DMS 273 treated with DMSO at 0.1 percent for 48 hours (cell line): ENCODE data around the gene FOXP4.

ENCODE experiments used
- DNase-seq: peaks from one replicate; lab custom pipeline; 2025; lab: John Stamatoyannopoulos, UW

The FOXP4 gene

GRCh38 chr6:41522780-41523548 lies 23.2 kb upstream of the FOXP4 start:
- DNase-seq, result no peak

- no peak for DNase-seq
Measured at GRCh38 chr6:41523915-41524633, 22.1 kb upstream of the FOXP4 start.

GRCh38 chr6:41524634-41525011 lies 21.6 kb upstream of the FOXP4 start:
- no peak for DNase-seq

- DNase-seq, result no peak
Measured at GRCh38 chr6:41527721-41528408, 18.3 kb upstream of the FOXP4 start.

- DNase-seq, result no peak
Measured at GRCh38 chr6:41528409-41528963, 17.7 kb upstream of the FOXP4 start.

- no peak for DNase-seq
Measured at GRCh38 chr6:41529049-41529448, 17.1 kb upstream of the FOXP4 start.

GRCh38 chr6:41529970-41530369 lies 16.2 kb upstream of the FOXP4 start:
- no peak for DNase-seq

GRCh38 chr6:41530476-41530875 lies 15.7 kb upstream of the FOXP4 start:
- no peak for DNase-seq

GRCh38 chr6:41531016-41531415 lies 15.2 kb upstream of the FOXP4 start:
- no peak for DNase-seq

GRCh38 chr6:41531591-41532582 lies 14.3 kb upstream of the FOXP4 start:
- peak; percentile 65 for DNase-seq

GRCh38 chr6:41535766-41536165 lies 10.4 kb upstream of the FOXP4 start:
- DNase-seq, result no peak

- peak; percentile 58 for DNase-seq
Measured at GRCh38 chr6:41536795-41537758, 9.1 kb upstream of the FOXP4 start.

GRCh38 chr6:41538556-41539182 lies 7.5 kb upstream of the FOXP4 start:
- DNase-seq, result no peak

- no peak for DNase-seq
Measured at GRCh38 chr6:41539204-41539603, 7.0 kb upstream of the FOXP4 start.

- DNase-seq, result no peak
Measured at GRCh38 chr6:41541364-41541763, 4.8 kb upstream of the FOXP4 start.

- no peak for DNase-seq
Measured at GRCh38 chr6:41543087-41543486, 3.1 kb upstream of the FOXP4 start.

GRCh38 chr6:41545247-41545702 lies 906 bp upstream of the FOXP4 start:
- no peak for DNase-seq

GRCh38 chr6:41546475-41546865 lies 289 bp downstream of the FOXP4 start:
- DNase-seq, result no peak
